CD4-positive, alpha-beta T cell treated with Interferon alpha-2 for 1 hour (primary cell): ENCODE measurements around the gene USP17L24.
"Not testable (repeated sequence)": the region's sequence is repeated elsewhere in the genome, so short reads cannot be mapped to it uniquely, and the experiment has no call there.

Source experiments
- DNase-seq, 2 donors: peaks; one replicate each; pipeline ENCODE4 v3.0.0-alpha.2; 2020 to 2022

USP17L24 gene, protein sequence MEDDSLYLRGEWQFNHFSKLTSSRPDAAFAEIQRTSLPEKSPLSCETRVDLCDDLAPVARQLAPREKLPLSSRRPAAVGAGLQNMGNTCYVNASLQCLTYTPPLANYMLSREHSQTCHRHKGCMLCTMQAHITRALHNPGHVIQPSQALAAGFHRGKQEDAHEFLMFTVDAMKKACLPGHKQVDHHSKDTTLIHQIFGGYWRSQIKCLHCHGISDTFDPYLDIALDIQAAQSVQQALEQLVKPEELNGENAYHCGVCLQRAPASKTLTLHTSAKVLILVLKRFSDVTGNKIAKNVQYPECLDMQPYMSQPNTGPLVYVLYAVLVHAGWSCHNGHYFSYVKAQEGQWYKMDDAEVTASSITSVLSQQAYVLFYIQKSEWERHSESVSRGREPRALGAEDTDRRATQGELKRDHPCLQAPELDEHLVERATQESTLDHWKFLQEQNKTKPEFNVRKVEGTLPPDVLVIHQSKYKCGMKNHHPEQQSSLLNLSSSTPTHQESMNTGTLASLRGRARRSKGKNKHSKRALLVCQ

DNA sequence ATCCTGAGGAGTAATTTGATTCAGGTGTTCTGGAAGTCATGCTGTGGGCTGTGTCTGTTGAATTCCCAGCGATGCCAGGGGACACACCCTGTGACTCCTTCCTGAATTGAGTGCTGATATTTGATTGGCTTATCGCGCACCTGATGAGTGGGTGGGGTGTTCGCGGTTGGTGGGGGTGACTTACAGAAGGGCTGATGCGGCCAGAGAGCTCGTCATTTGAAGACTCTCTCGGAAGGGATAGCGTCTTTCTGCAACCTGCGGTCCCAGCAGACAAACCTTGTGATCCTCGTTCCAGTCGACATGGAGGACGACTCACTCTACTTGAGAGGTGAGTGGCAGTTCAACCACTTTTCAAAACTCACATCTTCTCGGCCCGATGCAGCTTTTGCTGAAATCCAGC, at the start of gene USP17L24:
TSS of gene USP17L24 (plus strand) at position 301 of the 400 bp plus-strand sequence. CDS start at position 301, 0 bp downstream.
- DNase-seq = not testable (repeated sequence)

DNA sequence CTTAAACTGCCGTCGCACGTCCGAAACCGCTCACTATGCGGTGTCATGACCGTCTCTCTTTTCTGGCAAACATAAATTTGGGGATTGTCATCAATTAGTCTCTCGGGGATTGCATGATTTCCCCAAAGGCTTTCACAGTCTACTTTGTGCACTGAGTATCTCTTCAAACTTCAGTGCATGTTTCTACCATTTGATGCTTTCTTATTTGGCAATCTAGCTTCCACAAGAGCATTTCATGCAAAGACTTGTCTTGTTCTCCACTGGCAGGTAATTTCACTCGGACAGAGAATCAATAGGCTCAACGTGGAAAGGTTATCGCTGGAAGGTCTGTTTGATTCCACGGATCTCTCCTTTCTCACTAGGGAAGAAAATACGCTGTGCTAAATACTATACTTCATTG, 774 bp upstream of the USP17L24 start:
- not testable (repeated sequence) for DNase-seq

- not testable (repeated sequence) for DNase-seq
Observed at GRCh38 chr4:9329611-9330010, 4.6 kb downstream of the USP17L24 start, which contains the start of gene USP17L25. USP17L25 (plus strand) TSS chr4:9329911; CDS start chr4:9329911, 0 bp downstream.

GRCh38 chr4:9334358-9334757, 9.4 kb downstream of the USP17L24 start, which contains the start of gene USP17L26:
USP17L26 (plus strand) TSS chr4:9334658; CDS start chr4:9334658, 0 bp downstream.
- not testable (repeated sequence) for DNase-seq

DNA sequence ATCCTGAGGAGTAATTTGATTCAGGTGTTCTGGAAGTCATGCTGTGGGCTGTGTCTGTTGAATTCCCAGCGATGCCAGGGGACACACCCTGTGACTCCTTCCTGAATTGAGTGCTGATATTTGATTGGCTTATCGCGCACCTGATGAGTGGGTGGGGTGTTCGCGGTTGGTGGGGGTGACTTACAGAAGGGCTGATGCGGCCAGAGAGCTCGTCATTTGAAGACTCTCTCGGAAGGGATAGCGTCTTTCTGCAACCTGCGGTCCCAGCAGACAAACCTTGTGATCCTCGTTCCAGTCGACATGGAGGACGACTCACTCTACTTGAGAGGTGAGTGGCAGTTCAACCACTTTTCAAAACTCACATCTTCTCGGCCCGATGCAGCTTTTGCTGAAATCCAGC, 14.1 kb downstream of the USP17L24 start, which contains the start of gene USP17L5:
TSS of gene USP17L5 (plus strand) at position 301 of the 400 bp plus-strand sequence. CDS start at position 301, 0 bp downstream.
- DNase-seq = not testable (repeated sequence)

DNA sequence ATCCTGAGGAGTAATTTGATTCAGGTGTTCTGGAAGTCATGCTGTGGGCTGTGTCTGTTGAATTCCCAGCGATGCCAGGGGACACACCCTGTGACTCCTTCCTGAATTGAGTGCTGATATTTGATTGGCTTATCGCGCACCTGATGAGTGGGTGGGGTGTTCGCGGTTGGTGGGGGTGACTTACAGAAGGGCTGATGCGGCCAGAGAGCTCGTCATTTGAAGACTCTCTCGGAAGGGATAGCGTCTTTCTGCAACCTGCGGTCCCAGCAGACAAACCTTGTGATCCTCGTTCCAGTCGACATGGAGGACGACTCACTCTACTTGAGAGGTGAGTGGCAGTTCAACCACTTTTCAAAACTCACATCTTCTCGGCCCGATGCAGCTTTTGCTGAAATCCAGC, 18.9 kb downstream of the USP17L24 start, which contains the start of gene USP17L27:
TSS of gene USP17L27 (plus strand) at position 301 of the 400 bp plus-strand sequence. CDS start at position 301, 0 bp downstream.
- DNase-seq = not testable (repeated sequence)

GRCh38 chr4:9348593-9348992, 23.6 kb downstream of the USP17L24 start, which contains the start of gene USP17L28:
USP17L28 (plus strand) TSS chr4:9348893; CDS start chr4:9348893, 0 bp downstream.
- not testable (repeated sequence) for DNase-seq

DNA sequence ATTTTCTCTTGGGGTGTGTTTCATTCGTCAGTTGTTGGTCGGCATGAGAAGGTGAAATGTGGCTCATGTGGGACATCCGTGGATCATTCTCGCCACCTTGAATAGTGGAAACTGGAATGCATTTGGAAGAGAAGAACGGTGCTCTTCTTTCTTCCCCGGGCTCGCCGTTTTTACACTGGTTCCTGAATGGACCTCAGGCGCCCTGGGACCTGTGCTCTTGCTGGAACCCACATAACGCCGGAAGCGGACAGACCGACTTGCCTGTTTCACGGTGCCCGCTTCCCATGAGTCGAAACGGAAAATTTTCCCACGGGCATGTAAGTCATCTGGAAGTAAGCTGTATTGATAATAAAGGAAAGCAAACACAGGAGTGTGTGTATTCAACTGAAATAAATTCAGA, 25.9 kb downstream of the USP17L24 start:
- DNase-seq = peak; percentile 10 to 30

- not testable (repeated sequence) for DNase-seq
Observed at GRCh38 chr4:9353338-9353737, 28.4 kb downstream of the USP17L24 start, which contains the start of gene USP17L29. USP17L29 (plus strand) TSS chr4:9353638; CDS start chr4:9353638, 0 bp downstream.

- not testable (repeated sequence) for DNase-seq
Observed at GRCh38 chr4:9362829-9363228, 37.9 kb downstream of the USP17L24 start, which contains the start of gene USP17L30. USP17L30 (plus strand) TSS chr4:9363129; CDS start chr4:9363129, 0 bp downstream.
